Fibroblast of the aortic adventitia (primary cell): ENCODE measurements around the gene HPX. TPM values are rescaled to one million over a fixed set of nuclear protein-coding genes. Genes with fewer than 3 reads are reported as not detected.

Experiments
- DNase-seq: peaks from one replicate; pipeline ENCODE4 v3.0.0-alpha.2; 2010; ENCODE audit warnings: low read depth
- H3K4me3 ChIP-seq: 2 replicates; pipeline ENCODE4 v1.5.1; 2011; ENCODE audit warnings: low read depth, mild to moderate bottlenecking, control low read depth, low read length, moderate library complexity
- total RNA-seq: library from RNA; depleted of rRNA; stranded (reverse); fragments of >200 nt; gene quantifications from 2 replicates; pipeline ENCODE4 v1.2.3, GENCODE V29; 2012; ENCODE audit warnings: low replicate concordance
- TF ChIP-seq, protein P1 (sequence below): IDR thresholded peaks from 2 replicates; pipeline ENCODE4 v1.5.1; 2011; ENCODE audit warnings: mild to moderate bottlenecking, low read length, control low read depth, inconsistent platforms; ENCODE audit not compliant: insufficient read depth

HPX gene
- total RNA-seq, 1 donor: 1.2 TPM

DNA sequence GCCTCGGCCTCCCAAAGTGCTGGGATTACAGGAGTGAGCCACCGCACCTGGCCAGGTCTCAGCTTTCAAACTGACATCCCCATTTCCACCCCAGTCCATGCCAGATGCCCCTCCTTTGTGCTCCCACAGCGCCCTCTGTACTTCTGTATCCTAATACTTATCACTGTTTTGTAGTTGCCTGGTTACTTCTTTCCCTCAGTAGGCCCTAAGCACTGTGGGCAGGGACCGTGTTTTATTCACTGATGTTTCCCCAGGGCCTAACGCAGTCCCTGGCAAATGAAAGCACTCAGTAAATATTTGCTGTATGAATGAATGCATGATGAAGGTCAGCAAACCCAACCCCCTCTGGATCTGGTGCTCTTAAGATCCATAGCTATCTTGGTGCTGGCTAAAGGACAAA, 35.1 kb upstream of the HPX start:
- DNase-seq: no peak
- H3K4me3 ChIP-seq: no peak overlapping the region
- TF ChIP-seq, protein P1, sequence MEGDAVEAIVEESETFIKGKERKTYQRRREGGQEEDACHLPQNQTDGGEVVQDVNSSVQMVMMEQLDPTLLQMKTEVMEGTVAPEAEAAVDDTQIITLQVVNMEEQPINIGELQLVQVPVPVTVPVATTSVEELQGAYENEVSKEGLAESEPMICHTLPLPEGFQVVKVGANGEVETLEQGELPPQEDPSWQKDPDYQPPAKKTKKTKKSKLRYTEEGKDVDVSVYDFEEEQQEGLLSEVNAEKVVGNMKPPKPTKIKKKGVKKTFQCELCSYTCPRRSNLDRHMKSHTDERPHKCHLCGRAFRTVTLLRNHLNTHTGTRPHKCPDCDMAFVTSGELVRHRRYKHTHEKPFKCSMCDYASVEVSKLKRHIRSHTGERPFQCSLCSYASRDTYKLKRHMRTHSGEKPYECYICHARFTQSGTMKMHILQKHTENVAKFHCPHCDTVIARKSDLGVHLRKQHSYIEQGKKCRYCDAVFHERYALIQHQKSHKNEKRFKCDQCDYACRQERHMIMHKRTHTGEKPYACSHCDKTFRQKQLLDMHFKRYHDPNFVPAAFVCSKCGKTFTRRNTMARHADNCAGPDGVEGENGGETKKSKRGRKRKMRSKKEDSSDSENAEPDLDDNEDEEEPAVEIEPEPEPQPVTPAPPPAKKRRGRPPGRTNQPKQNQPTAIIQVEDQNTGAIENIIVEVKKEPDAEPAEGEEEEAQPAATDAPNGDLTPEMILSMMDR: no peak

DNA sequence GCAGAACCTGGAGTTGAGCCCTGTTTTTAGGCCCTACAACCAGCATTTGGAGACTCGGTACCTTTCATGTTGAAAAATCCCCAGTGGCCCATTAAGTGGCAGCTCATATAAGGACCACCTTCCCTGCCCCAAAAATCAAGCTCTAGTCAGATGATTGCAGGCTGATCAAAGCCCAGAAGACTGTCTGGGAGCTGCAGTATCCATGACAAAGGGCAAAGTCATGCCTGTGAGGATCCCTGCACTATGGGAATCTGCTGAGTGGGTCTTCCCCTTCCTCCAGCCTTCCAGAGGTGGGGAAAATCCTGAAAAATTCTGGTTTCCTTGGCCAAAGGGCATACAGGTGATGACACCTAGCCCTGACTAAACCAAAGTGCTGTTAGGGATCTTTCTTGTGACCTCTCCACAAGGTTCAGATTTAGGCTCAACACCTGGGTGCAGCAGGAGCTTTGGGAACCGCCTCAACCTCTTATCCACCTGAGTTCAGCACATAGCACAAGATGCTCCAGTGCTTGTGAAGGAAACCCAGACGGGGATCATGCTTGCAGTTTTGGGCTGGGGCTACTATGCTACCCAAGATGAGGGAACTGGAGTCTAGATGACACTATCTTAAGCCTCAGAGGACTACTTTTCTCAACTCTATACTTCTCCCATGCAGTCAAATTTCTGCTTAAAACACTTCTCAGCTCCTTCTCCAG, 34.2 kb upstream of the HPX start:
- peak overlapping the region; percentile 69 for H3K4me3 ChIP-seq
- TF ChIP-seq, protein P1: no peak
- no peak for DNase-seq

GRCh38 chr11:6474413-6474792, 33.6 kb upstream of the HPX start:
- H3K4me3 ChIP-seq: peak overlapping the region; percentile 69
- TF ChIP-seq, protein P1: no peak
- no peak for DNase-seq

DNA sequence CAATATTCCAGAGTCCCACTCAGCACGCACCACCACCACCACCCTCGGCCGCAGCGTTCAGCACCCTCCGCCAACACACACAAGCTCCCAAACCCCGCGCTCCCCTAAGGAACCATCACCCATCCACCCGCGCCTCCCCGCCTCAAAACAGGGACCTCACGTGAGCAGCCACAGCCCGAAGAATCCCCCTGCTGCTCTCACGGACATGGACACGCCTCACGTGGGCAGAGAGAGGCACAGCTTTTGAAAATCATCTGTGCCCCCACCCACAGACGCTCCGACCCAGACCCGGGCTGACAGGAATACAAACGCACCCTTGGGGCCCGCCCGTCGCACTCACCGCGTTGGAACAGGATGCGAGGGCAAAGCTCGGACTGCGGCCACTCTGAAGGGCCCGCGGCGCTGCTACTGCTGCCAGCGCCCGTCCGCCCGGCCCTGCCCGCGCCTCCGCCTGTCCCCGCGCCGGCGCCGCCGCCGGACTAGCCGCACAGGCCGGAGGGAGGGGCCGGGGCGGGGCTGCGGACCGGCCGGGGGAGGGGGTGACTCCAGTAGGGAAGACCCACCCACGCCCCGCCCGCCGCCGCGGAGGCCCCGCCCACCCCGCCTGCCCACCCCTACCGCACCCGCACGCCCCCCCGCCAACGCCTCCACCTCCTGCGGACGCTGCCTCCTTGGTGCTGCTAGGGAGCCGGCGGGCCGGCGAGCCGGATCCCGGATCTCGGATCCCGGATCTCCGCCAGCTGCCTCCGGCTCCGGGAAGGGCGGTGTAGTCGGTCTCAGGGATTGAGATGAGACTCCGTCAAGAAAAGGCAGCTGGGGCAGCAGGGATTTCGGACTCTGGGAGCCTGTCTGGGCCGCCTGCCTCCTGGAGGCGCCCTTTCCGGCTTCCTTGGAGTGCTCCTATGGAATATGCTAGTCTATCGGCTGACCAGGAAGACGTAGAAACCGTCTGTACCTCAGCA, 32.9 kb upstream of the HPX start, which contains the start of gene TRIM3:
Gene TRIM3, minus strand, starts transcription at position 491 of the 962 bp plus-strand sequence. CDS start 8,246 bp downstream, outside the sequence.
- TF ChIP-seq, protein P1: peak; percentile 49
- DNase-seq: peak; percentile 80
- H3K4me3 ChIP-seq: peak within 1 kb of the TSS; percentile 93

DNA sequence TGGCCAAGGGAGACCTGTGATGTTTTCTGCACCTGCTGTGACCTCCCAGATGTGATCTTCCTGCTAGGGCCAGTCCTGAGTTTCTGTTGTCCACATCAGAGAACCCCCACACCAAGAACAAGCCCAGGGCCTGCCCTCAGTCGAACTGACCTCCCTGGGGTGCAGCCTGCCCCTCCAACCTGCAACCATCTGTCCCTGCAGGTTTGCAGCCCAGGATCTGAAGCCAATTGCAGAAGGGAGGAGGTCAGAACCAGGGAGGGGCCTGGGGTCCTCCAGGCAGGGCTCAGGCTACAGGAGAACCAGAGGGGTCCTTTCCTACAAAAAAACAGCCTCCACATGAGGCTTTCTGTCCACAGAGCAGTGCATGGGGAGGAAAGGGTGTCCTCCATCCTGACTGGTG, 32.1 kb upstream of the HPX start:
- TF ChIP-seq, protein P1: no peak
- DNase-seq: no peak
- H3K4me3 ChIP-seq: peak overlapping the region; percentile 93

GRCh38 chr11:6469599-6469998, 28.8 kb upstream of the HPX start:
- TF ChIP-seq, protein P1: no peak
- no peak overlapping the region for H3K4me3 ChIP-seq
- DNase-seq: no peak
